Measurements from ENCODE around the gene ANKLE1. TPM values are rescaled to one million over a fixed set of nuclear protein-coding genes. Genes with fewer than 3 reads are reported as not detected.

Gene ANKLE1
- total RNA-seq, 1 experiment from 2014 or later, result 9.1 TPM

- TF ChIP-seq ZNF425 (CRISPR knock-in tag; conservative IDR thresholded peaks at IDR 0.05), result no peak
- peak; percentile 72; the same call in 1 of the 2 replicates for TF ChIP-seq ETV6 (CRISPR knock-in tag; IDR thresholded peaks at IDR 0.05)
- TF ChIP-seq ATF6 (CRISPR knock-in tag; IDR thresholded peaks at IDR 0.05), result no peak
- TF ChIP-seq NR3C1 (CRISPR knock-in tag; conservative IDR thresholded peaks at IDR 0.05; ENCODE audit: low read depth), result no peak
- TF ChIP-seq SMAD3 (CRISPR knock-in tag; IDR thresholded peaks at IDR 0.05; ENCODE audit: borderline replicate concordance), result no peak
- peak; percentile 99 for TF ChIP-seq SP1 (CRISPR knock-in tag; conservative IDR thresholded peaks at IDR 0.05)
- TF ChIP-seq KAT7 (CRISPR knock-in tag; IDR thresholded peaks at IDR 0.05; ENCODE audit: borderline replicate concordance), result no peak
- TF ChIP-seq ERG (CRISPR knock-in tag; IDR thresholded peaks at IDR 0.05), result no peak
- no peak for TF ChIP-seq FOXJ3 (CRISPR knock-in tag; IDR thresholded peaks at IDR 0.05; ENCODE audit: borderline replicate concordance)
- peak; percentile 39; the same call in 1 of the 2 replicates for TF ChIP-seq GABPB1 (CRISPR knock-in tag; IDR thresholded peaks at IDR 0.05)
- TF ChIP-seq ATF3 (CRISPR knock-in tag; conservative IDR thresholded peaks at IDR 0.05), result no peak
- TF ChIP-seq ZNF317 (CRISPR knock-in tag; IDR thresholded peaks at IDR 0.05; ENCODE audit: borderline replicate concordance, low read depth), result no peak
- no peak for TF ChIP-seq ZNF138 (CRISPR knock-in tag; conservative IDR thresholded peaks at IDR 0.05)
- no peak for TF ChIP-seq ESRRA (CRISPR knock-in tag; IDR thresholded peaks at IDR 0.05; ENCODE audit: borderline replicate concordance)
- TF ChIP-seq ZNF423 (CRISPR knock-in tag; IDR thresholded peaks at IDR 0.05), result no peak
- TF ChIP-seq ZMAT4 (CRISPR knock-in tag; IDR thresholded peaks at IDR 0.05), result no peak
- TF ChIP-seq NFYB (CRISPR knock-in tag; conservative IDR thresholded peaks at IDR 0.05; ENCODE audit: low read depth), result peak; percentile 87
- TF ChIP-seq ATF1 (CRISPR knock-in tag; IDR thresholded peaks at IDR 0.05), result no peak
- TF ChIP-seq FOXK1 (CRISPR knock-in tag; IDR thresholded peaks at IDR 0.05), result peak; percentile 82
- TF ChIP-seq ZNF532 (CRISPR knock-in tag; IDR thresholded peaks at IDR 0.05; ENCODE audit: borderline replicate concordance), result no peak
- TF ChIP-seq ARID4B (CRISPR knock-in tag; IDR thresholded peaks at IDR 0.05; ENCODE audit: borderline replicate concordance), result no peak; the same call in 1 of the 2 replicates
- TF ChIP-seq GRHL2 (CRISPR knock-in tag; IDR thresholded peaks at IDR 0.05; ENCODE audit: insufficient replicate concordance, severe bottlenecking), result no peak
- no peak for TF ChIP-seq SOX15 (CRISPR knock-in tag; IDR thresholded peaks at IDR 0.05)
- no peak for TF ChIP-seq ZNF416 (CRISPR knock-in tag; IDR thresholded peaks at IDR 0.05)
These were observed 21.7 kb downstream of the ANKLE1 start, which contains the start of gene ABHD8 (continued) for GRCh38 chr19:17303167-17303939.

Measured in WTC11 (cell line).